ENCODE results near the gene MEF2C. TPM values are rescaled to one million over a fixed set of nuclear protein-coding genes. Genes with fewer than 3 reads are reported as not detected.

Gene MEF2C
- total RNA-seq, 2 donors from 2014 or later: 7.0 to 23.7 TPM

- H3K4me3 ChIP-seq: no peak overlapping the region
- H3K27me3 ChIP-seq: no peaks in the 10 kb centered on the region
- peak in 2 of 4 donors; percentile 24 to 55 for DNase-seq
- H3K4me1 ChIP-seq: no peaks in the 10 kb centered on the region
- ATAC-seq: peak; percentile 67
- H3K36me3 ChIP-seq (replicated peaks in 1 of 2; ENCODE audit: insufficient read depth in 1 of 2, low read depth in 2 of 2): no peaks in the 10 kb centered on the region
- peak overlapping the region in 1 of 4 donors; percentile 27 for H3K27ac ChIP-seq
- no peaks in the 10 kb centered on the region for H3K9me3 ChIP-seq
- intact Hi-C loops (cut with DNase I): no loop called here
- TF ChIP-seq POLR2A (IDR thresholded peaks at IDR 0.05) (no peak), CTCF (IDR thresholded peaks at IDR 0.05) (no peak)
- WGBS, 2 donors: 41 to 57% methylated on average over 7 of the region's 7 CpGs
These were observed 49.4 kb downstream of the MEF2C start for GRCh38 chr5:88833371-88834130.

GRCh38 chr5:88831816-88832215 lies 51.2 kb downstream of the MEF2C start:
- intact Hi-C loops (cut with DNase I): no loop called here
- Histone ChIP-seq H3K27me3 (no peaks in the 10 kb centered on the region), H3K4me1 (peaks cover 7% of the 10 kb centered on the region), H3K9me3 (no peaks in the 10 kb centered on the region), H3K4me3 (no peak overlapping the region), H3K36me3 (replicated peaks in 1 of 2; ENCODE audit: insufficient read depth in 1 of 2, low read depth in 2 of 2) (no peaks in the 10 kb centered on the region), H3K27ac (no peak overlapping the region)
- TF ChIP-seq CTCF (IDR thresholded peaks at IDR 0.05): no peak
- no peak for TF ChIP-seq POLR2A (IDR thresholded peaks at IDR 0.05)
- 71 to 73% methylated on average over 1 of the region's 1 CpG for WGBS, 2 donors
- no peak for ATAC-seq
- no peak for DNase-seq

GRCh38 chr5:88830567-88830966 lies 52.4 kb downstream of the MEF2C start:
- ATAC-seq: no peak
- TF ChIP-seq CTCF (IDR thresholded peaks at IDR 0.05) (no peak), POLR2A (IDR thresholded peaks at IDR 0.05) (no peak)
- no peak for DNase-seq
- H3K36me3 ChIP-seq (replicated peaks in 1 of 2; ENCODE audit: insufficient read depth in 1 of 2, low read depth in 2 of 2): no peaks in the 10 kb centered on the region
- no peak overlapping the region for H3K27ac ChIP-seq
- no peaks in the 10 kb centered on the region for H3K27me3 ChIP-seq
- intact Hi-C loops (cut with DNase I): no loop called here
- no peak overlapping the region for H3K4me3 ChIP-seq
- no peaks in the 10 kb centered on the region for H3K9me3 ChIP-seq
- peaks cover 11% of the 10 kb centered on the region for H3K4me1 ChIP-seq

- peaks cover 18% of the 10 kb centered on the region for H3K4me1 ChIP-seq
- H3K9me3 ChIP-seq: no peaks in the 10 kb centered on the region
- peak overlapping the region in 2 of 4 donors; percentile 26 to 29 for H3K27ac ChIP-seq
- no peak for ATAC-seq
- no peaks in the 10 kb centered on the region for H3K27me3 ChIP-seq
- TF ChIP-seq POLR2A (IDR thresholded peaks at IDR 0.05): no peak
- no peak for TF ChIP-seq CTCF (IDR thresholded peaks at IDR 0.05)
- H3K4me3 ChIP-seq: no peak overlapping the region
- H3K36me3 ChIP-seq (replicated peaks in 1 of 2; ENCODE audit: insufficient read depth in 1 of 2, low read depth in 2 of 2): no peaks in the 10 kb centered on the region
- intact Hi-C loops (cut with DNase I): no loop called here
- WGBS, 2 donors: 69 to 96% methylated on average over 3 of the region's 3 CpGs
- DNase-seq: no peak
These were observed 53.2 kb downstream of the MEF2C start for GRCh38 chr5:88829775-88830174.

GRCh38 chr5:88829054-88829453 lies 53.9 kb downstream of the MEF2C start:
- ATAC-seq: no peak
- H3K4me1 ChIP-seq: peaks cover 25% of the 10 kb centered on the region

More at GRCh38 chr5:88829054-88829453, 53.9 kb downstream of the MEF2C start:
- TF ChIP-seq CTCF (IDR thresholded peaks at IDR 0.05) (peak in 2 of 7 experiments; percentile 8 to 38), POLR2A (IDR thresholded peaks at IDR 0.05) (peak in 1 of 3 donors; percentile 22)
- intact Hi-C loops (cut with DNase I): no loop called here
- Histone ChIP-seq H3K4me3 (no peak overlapping the region), H3K27ac (peak overlapping the region in 1 of 4 donors; percentile 29), H3K36me3 (replicated peaks in 1 of 2; ENCODE audit: insufficient read depth in 1 of 2, low read depth in 2 of 2) (no peaks in the 10 kb centered on the region), H3K27me3 (no peaks in the 10 kb centered on the region), H3K9me3 (no peaks in the 10 kb centered on the region)
- peak in 1 of 4 donors; percentile 43 for DNase-seq
- 61 to 88% methylated on average over 3 of the region's 3 CpGs for WGBS, 2 donors
